CD14-positive monocyte (primary cell): ENCODE measurements around the gene CPED1. TPM values are rescaled to one million over a fixed set of nuclear protein-coding genes. Genes with fewer than 3 reads are reported as not detected.
"Not testable (repeated sequence)": the region's sequence is repeated elsewhere in the genome, so short reads cannot be mapped to it uniquely, and the experiment has no call there.

Source experiments
- DNase-seq, 3 donors: peaks; one replicate each; pipeline ENCODE4 v3.0.0-alpha.2; 2011 to 2022
- H2AFZ ChIP-seq: 2 replicates; pipeline ENCODE4 v1.6.0; 2012; ENCODE audit warnings: mild to moderate bottlenecking, low read depth, low read length, inconsistent platforms; ENCODE audit not compliant: insufficient read depth, poor library complexity, severe bottlenecking
- H3K27ac ChIP-seq, 2 donors: 1 replicate in 1 of 2; 2 replicates in 1 of 2; pipeline ENCODE4 v1.5.1; 2012 to 2013; ENCODE audit warnings: low read length in 2 of 2, control low read depth in 1 of 2, inconsistent platforms in 1 of 2, low read depth in 1 of 2, mild to moderate bottlenecking in 1 of 2
- H3K27me3 ChIP-seq, 2 donors: one replicate each; pipeline versions ENCODE4 v1.6.0 to v1.6.1; 2011 to 2013; ENCODE audit warnings: low read length in 2 of 2; ENCODE audit not compliant: control insufficient read depth in 2 of 2, insufficient read depth in 2 of 2
- H3K36me3 ChIP-seq, 2 donors: replicated peaks in 1 of 2; 1 replicate in 1 of 2; 2 replicates in 1 of 2; pipeline versions ENCODE4 v1.5.1 to v1.6.1; 2012 to 2013; ENCODE audit warnings: low read length in 2 of 2, control low read depth in 1 of 2, inconsistent platforms in 1 of 2, mild to moderate bottlenecking in 1 of 2; ENCODE audit not compliant: insufficient read depth in 2 of 2, control insufficient read depth in 1 of 2
- H3K4me1 ChIP-seq, 2 donors: 1 replicate in 1 of 2; 2 replicates in 1 of 2; pipeline versions ENCODE4 v1.5.1 to v1.6.1; 2012 to 2013; ENCODE audit warnings: low read length in 2 of 2, control low read depth in 1 of 2, inconsistent platforms in 1 of 2, mild to moderate bottlenecking in 1 of 2, moderate library complexity in 1 of 2; ENCODE audit not compliant: insufficient read depth in 2 of 2, control insufficient read depth in 1 of 2
- H3K4me2 ChIP-seq: replicated peaks from 2 replicates; pipeline ENCODE3; 2012; ENCODE audit warnings: low read length, moderate library complexity, mild to moderate bottlenecking; ENCODE audit not compliant: poor library complexity, severe bottlenecking; ENCODE audit errors: extremely low read depth
- H3K4me3 ChIP-seq, 3 experiments: fragments of 200-600 bp in 1 of 3; sonication (generic) in 1 of 3; replicated peaks in 1 of 3; 1 replicate in 2 of 3; 2 replicates in 1 of 3; pipeline ENCODE4 v1.5.1; 2011 to 2013; ENCODE audit warnings: low read length in 3 of 3, mild to moderate bottlenecking in 3 of 3, control low read depth in 2 of 3, low read depth in 2 of 3, inconsistent platforms in 1 of 3, moderate library complexity in 1 of 3
- H3K79me2 ChIP-seq: 2 replicates; pipeline ENCODE4 v1.6.0; 2012; ENCODE audit warnings: mild to moderate bottlenecking, control low read depth, inconsistent platforms, low read length, moderate library complexity; ENCODE audit not compliant: insufficient read depth
- H3K9ac ChIP-seq: 2 replicates; pipeline ENCODE4 v1.6.0; 2017; ENCODE audit warnings: low read length, mild to moderate bottlenecking; ENCODE audit not compliant: insufficient read depth, poor library complexity, severe bottlenecking
- H3K9me3 ChIP-seq, 2 donors: replicated peaks in 1 of 2; 1 replicate in 1 of 2; 2 replicates in 1 of 2; pipeline versions ENCODE4 v1.5.1 to v1.6.1; 2012 to 2013; ENCODE audit warnings: low read length in 2 of 2, control low read depth in 1 of 2; ENCODE audit not compliant: control insufficient read depth in 1 of 2, insufficient read depth in 1 of 2
- H4K20me1 ChIP-seq: 2 replicates; pipeline ENCODE4 v1.6.0; 2012; ENCODE audit warnings: mild to moderate bottlenecking, low read length, control low read depth, moderate library complexity; ENCODE audit not compliant: insufficient read depth
- H3K27ac Mint-ChIP-seq, 7 donors: one replicate each; pipeline ENCODE4 v1.8.0; 2020; ENCODE audit warnings: mild to moderate bottlenecking in 7 of 7, mixed read lengths in 7 of 7, moderate library complexity in 6 of 7, inconsistent platforms in 2 of 7
- H3K27me3 Mint-ChIP-seq, 3 donors: one replicate each; pipeline ENCODE4 v1.8.0; 2021 to 2022; ENCODE audit warnings: low read depth in 3 of 3, mild to moderate bottlenecking in 3 of 3, mixed read lengths in 3 of 3, moderate library complexity in 3 of 3, inconsistent platforms in 1 of 3
- H3K36me3 Mint-ChIP-seq, 2 donors: one replicate each; pipeline ENCODE4 v1.8.0; 2020; ENCODE audit warnings: mixed read lengths in 2 of 2, inconsistent platforms in 1 of 2, mild to moderate bottlenecking in 1 of 2
- H3K4me1 Mint-ChIP-seq: one replicate; pipeline ENCODE4 v1.8.0; 2020; ENCODE audit warnings: mild to moderate bottlenecking, mixed read lengths
- H3K4me3 Mint-ChIP-seq, 2 donors: one replicate each; pipeline ENCODE4 v1.8.0; 2020; ENCODE audit warnings: mild to moderate bottlenecking in 2 of 2, mixed read lengths in 2 of 2, moderate library complexity in 1 of 2
- H3K9me3 Mint-ChIP-seq, 7 donors: one replicate each; pipeline ENCODE4 v1.8.0; 2020 to 2022; ENCODE audit warnings: mixed read lengths in 7 of 7, mild to moderate bottlenecking in 6 of 7, moderate library complexity in 6 of 7, inconsistent platforms in 2 of 7
- WGBS: methylation state at CpG from one replicate; pipeline ENCODE4 v1.1.5; 2013; ENCODE audit warnings: missing lambda C conversion rate; ENCODE audit not compliant: insufficient coverage; 5-methylcytosine and 5-hydroxymethylcytosine counted together
- intact Hi-C, 2 donors: fragments of 100-400 bp; cut with micrococcal nuclease; formaldehyde crosslinking; loops; one replicate each; pipeline versions ENCODE4 v1.15.0 to v1.15.1; 2023
- polyA plus RNA-seq, 3 donors: library from polyadenylated mRNA; depleted of rRNA in 1 of 3; unstranded in 2 of 3; stranded (reverse) in 1 of 3; fragments of 300-500 nt in 2 of 3; fragments of >200 nt in 1 of 3; fragmentation: Illumina TruSeq in 2 of 3; gene quantifications; 1 replicate in 2 of 3; 2 replicates in 1 of 3; pipeline ENCODE4 v1.2.3, GENCODE V29; 2012 to 2021
- TF ChIP-seq, protein P1 (sequence below): fragments of 200-600 bp; IDR thresholded peaks from one replicate; pipeline ENCODE4 v1.8.0; 2022; ENCODE audit warnings: antibody characterized with exemption, mild to moderate bottlenecking

Gene CPED1
- polyA plus RNA-seq, 3 donors, result 9.8 to 30.0 (median 20.4) TPM

DNA sequence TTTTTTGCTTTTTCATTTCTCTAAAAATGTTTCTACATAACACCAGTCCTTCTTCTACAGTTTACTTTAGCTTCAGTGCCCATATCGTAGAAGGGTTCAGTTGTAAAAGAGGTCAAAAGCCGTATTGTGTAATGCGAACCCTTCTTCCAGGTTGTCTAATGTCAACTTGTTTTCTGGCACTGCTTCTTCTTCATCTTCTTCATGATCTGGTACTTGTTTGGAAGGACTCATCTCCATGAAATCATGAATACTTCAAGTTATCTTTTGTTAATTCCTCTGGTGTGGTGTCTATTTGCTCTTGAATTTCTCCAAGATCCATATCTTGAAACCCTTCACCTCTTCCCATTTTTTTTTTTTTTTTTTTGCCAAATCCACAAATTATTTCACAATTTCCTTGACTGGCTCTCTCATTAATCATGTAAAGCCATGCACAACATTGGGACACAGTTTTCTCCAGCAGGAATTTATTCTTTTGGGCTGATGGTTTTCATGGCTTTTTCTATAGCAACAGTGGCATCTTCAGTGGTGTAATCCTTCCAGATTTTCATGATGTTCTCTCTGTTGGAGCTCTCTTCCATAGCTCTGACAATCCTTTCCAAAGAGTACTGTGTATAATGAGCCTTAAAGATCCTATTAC is 85.1 kb downstream of the CPED1 start:
- intact Hi-C loops, result no loop called here
- H3K9me3 ChIP-seq, result no peaks in the 10 kb centered on the region
- H3K4me3 ChIP-seq, result no peak overlapping the region
- H4K20me1 ChIP-seq, result no peaks in the 10 kb centered on the region
- no peak overlapping the region for H3K4me3 Mint-ChIP-seq
- H3K4me1 ChIP-seq, result no peaks in the 10 kb centered on the region
- no peak overlapping the region for H3K27ac ChIP-seq
- H3K79me2 ChIP-seq, result no peaks in the 10 kb centered on the region
- TF ChIP-seq, protein P1, sequence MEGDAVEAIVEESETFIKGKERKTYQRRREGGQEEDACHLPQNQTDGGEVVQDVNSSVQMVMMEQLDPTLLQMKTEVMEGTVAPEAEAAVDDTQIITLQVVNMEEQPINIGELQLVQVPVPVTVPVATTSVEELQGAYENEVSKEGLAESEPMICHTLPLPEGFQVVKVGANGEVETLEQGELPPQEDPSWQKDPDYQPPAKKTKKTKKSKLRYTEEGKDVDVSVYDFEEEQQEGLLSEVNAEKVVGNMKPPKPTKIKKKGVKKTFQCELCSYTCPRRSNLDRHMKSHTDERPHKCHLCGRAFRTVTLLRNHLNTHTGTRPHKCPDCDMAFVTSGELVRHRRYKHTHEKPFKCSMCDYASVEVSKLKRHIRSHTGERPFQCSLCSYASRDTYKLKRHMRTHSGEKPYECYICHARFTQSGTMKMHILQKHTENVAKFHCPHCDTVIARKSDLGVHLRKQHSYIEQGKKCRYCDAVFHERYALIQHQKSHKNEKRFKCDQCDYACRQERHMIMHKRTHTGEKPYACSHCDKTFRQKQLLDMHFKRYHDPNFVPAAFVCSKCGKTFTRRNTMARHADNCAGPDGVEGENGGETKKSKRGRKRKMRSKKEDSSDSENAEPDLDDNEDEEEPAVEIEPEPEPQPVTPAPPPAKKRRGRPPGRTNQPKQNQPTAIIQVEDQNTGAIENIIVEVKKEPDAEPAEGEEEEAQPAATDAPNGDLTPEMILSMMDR, result no peak
- no peak overlapping the region for H2AFZ ChIP-seq
- H3K9me3 Mint-ChIP-seq, result peaks cover 0 to 2% (median 0%) of the 10 kb centered on the region in 7 donors
- WGBS, result 67% methylated on average over 1 of the region's 3 CpGs
- H3K36me3 Mint-ChIP-seq, result peaks cover 0 to 4% of the 10 kb centered on the region in 2 donors
- H3K27ac Mint-ChIP-seq, result no peak overlapping the region
- H3K4me2 ChIP-seq, result no peak overlapping the region
- peaks cover 0 to 2% (median 2%) of the 10 kb centered on the region in 3 donors for H3K27me3 Mint-ChIP-seq
- no peaks in the 10 kb centered on the region for H3K27me3 ChIP-seq
- DNase-seq, result no peak
- peaks cover 5% of the 10 kb centered on the region for H3K4me1 Mint-ChIP-seq
- H3K9ac ChIP-seq, result no peak overlapping the region
- no peaks in the 10 kb centered on the region for H3K36me3 ChIP-seq

DNA sequence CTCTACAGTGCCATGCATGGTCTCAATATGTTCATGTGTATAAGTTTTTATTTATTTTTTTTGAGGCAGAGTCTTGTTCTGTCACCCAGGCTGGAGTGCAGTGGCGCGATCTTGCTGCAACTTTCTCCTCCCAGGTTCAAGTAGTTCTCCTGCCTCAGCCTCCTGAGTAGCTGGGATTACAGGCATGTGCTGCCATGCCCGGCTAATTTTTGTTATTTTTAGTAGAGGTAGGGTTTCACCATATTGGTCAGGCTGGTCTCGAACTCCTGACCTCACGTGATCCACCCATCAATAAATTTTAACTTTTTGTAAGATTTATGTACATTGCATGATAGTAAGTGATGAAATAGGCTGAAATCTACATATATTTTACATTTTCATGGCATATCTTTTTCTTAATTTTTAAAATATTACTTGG is 86.9 kb downstream of the CPED1 start:
- H3K9me3 ChIP-seq, H3K4me1 Mint-ChIP-seq, H3K4me3 ChIP-seq, H3K36me3 ChIP-seq, H3K27me3 ChIP-seq, H3K4me2 ChIP-seq, H3K9me3 Mint-ChIP-seq, H3K27ac Mint-ChIP-seq, H4K20me1 ChIP-seq, H3K4me3 Mint-ChIP-seq, H2AFZ ChIP-seq, H3K4me1 ChIP-seq, DNase-seq, H3K36me3 Mint-ChIP-seq, H3K27me3 Mint-ChIP-seq, intact Hi-C loops, H3K27ac ChIP-seq, H3K79me2 ChIP-seq, H3K9ac ChIP-seq: not testable (repeated sequence)
- WGBS, result no CpG with 5 or more reads among the region's 5 CpGs
